Right cardiac atrium (tissue), 5 donors: ENCODE results near the gene PPP1R12C. TPM values are rescaled to one million over a fixed set of nuclear protein-coding genes. Genes with fewer than 3 reads are reported as not detected.

Experiments
- ATAC-seq, 2 donors: fragments of 200-7000 bp; cut with Tn5 transposase; one replicate each; pipeline versions ENCODE4 v1.8.0 to v1.9.1; 2020; ENCODE audit warnings: moderate library complexity in 2 of 2, mild to moderate bottlenecking in 1 of 2
- DNase-seq, 3 donors: peaks; one replicate each; pipeline ENCODE4 v3.0.0-alpha.2; 2020
- H3K27ac ChIP-seq: one replicate; pipeline ENCODE4 v1.5.1; 2013; ENCODE audit warnings: mild to moderate bottlenecking, low read length, control low read depth, moderate library complexity
- H3K27me3 ChIP-seq: one replicate; pipeline ENCODE4 v1.6.1; 2013; ENCODE audit not compliant: control insufficient read depth, insufficient read depth
- H3K4me1 ChIP-seq: one replicate; pipeline ENCODE4 v1.6.1; 2013; ENCODE audit warnings: low read length; ENCODE audit not compliant: control insufficient read depth, insufficient read depth
- H3K4me3 ChIP-seq: one replicate; pipeline ENCODE4 v1.5.1; 2013; ENCODE audit warnings: low read length, control low read depth
- H3K9me3 ChIP-seq: one replicate; pipeline ENCODE4 v1.6.1; 2013; ENCODE audit warnings: low read length; ENCODE audit not compliant: control insufficient read depth
- WGBS: extraction: QIAGEN DNeasy Blood & Tissue Kit; methylation state at CpG from one replicate; pipeline ENCODE4 v1.1.7; 2013; 5-methylcytosine and 5-hydroxymethylcytosine counted together
- intact Hi-C, 4 donors: fragments of 100-400 bp; cut with DNase I; formaldehyde crosslinking; loops; one replicate each; pipeline versions ENCODE4 v1.11.0 to v1.14.0; 2022 to 2023
- polyA plus RNA-seq: library from polyadenylated mRNA; stranded (reverse); fragments of 200-250 nt; gene quantifications from one replicate; pipeline ENCODE4 v1.2.3, GENCODE V29; 2013
- total RNA-seq, 4 donors: library from RNA; stranded (reverse); fragmentation: NEBNext Ultra II Directional; extraction: Animal tissue kit (Norgen Biotek cat#: 25700); gene quantifications; one replicate each; pipeline ENCODE4 v1.2.1, GENCODE V29; 2021
- donor health status: healthy with polysubstance abuse.
- donor health status: DM: no; HTN: yes; CAD: no.
- donor health status: DM: no; HTN: no; CAD: no.
- donor health status: DM: no; HTN: yes; CAD: no; lungs with severe emphysema.
- donor health status: DM: yes; HTN: yes; CAD: no.

Gene PPP1R12C
- total and polyA plus RNA-seq, 5 donors, result 125 to 244 (median 152) TPM

DNA sequence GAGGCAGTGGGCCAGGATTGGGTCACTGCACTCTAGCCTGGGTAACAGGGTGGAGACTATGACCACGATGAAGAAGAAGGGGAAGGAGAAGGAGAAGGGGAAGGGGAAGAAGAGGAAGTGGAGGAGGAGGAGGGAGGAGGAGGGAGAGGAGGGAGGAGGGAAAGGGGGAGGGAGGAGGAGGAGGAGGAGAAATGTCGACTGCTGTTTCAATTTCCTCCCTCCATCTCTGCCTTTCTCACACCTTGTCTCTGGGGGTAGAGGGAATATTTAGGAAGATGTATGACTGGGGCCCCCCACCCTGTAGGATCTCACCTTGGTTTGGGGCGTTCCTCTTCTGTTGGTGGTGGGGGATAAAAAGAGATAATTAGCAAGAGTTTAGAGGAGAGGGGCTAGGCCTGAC is 27.8 kb upstream of the PPP1R12C start:
- intact Hi-C loops, result loop anchor here in 2 of 4 donors (10.0 kb wide), 2 partner anchors 270 to 360 kb away; no protein-coding TSS in a partner anchor
- no peaks in the 10 kb centered on the region for H3K27me3 ChIP-seq

GRCh38 chr19:55141696-55142095 is 24.3 kb upstream of the PPP1R12C start:
- H3K27ac ChIP-seq, result no peak overlapping the region
- DNase-seq (peak in 1 of 3 donors; percentile 40), ATAC-seq (no peak)
- no peak overlapping the region for H3K4me3 ChIP-seq
- WGBS, result 19% methylated on average over 21 of the region's 21 CpGs
- intact Hi-C loops, result loop anchor here (2.0 to 10.0 kb wide), 4 partner anchors 273 to 363 kb away; no protein-coding TSS in a partner anchor
- H3K4me1 ChIP-seq, result no peaks in the 10 kb centered on the region
- H3K27me3 ChIP-seq, result no peaks in the 10 kb centered on the region
- no peaks in the 10 kb centered on the region for H3K9me3 ChIP-seq

More for the DNA sequence above, 27.8 kb upstream of the PPP1R12C start:
- 31% methylated on average over 3 of the region's 3 CpGs for WGBS
- Histone ChIP-seq H3K4me3 (no peak overlapping the region), H3K9me3 (no peaks in the 10 kb centered on the region), H3K27ac (no peak overlapping the region), H3K4me1 (no peaks in the 10 kb centered on the region)
- ATAC-seq, result no peak
- DNase-seq, result no peak

- H3K4me3 ChIP-seq, result no peak overlapping the region
- intact Hi-C loops, result loop anchor here in 2 of 4 donors (5.0 kb wide), 2 partner anchors 279 to 369 kb away; no protein-coding TSS in a partner anchor
- H3K27ac ChIP-seq, result no peak overlapping the region
- no peaks in the 10 kb centered on the region for H3K4me1 ChIP-seq
- no peaks in the 10 kb centered on the region for H3K27me3 ChIP-seq
- no peaks in the 10 kb centered on the region for H3K9me3 ChIP-seq
- DNase-seq, result peak in 1 of 3 donors; percentile 20
- WGBS, result 53% methylated on average over 9 of the region's 9 CpGs
- ATAC-seq, result no peak
Measured at GRCh38 chr19:55137915-55138314, 20.5 kb upstream of the PPP1R12C start.

- Histone ChIP-seq H3K27me3 (no peaks in the 10 kb centered on the region), H3K9me3 (no peaks in the 10 kb centered on the region), H3K4me1 (no peaks in the 10 kb centered on the region), H3K27ac (no peak overlapping the region), H3K4me3 (no peak overlapping the region)
- WGBS, result 67% methylated on average over 17 of the region's 17 CpGs
- DNase-seq (peak in 1 of 3 donors; percentile 20), ATAC-seq (no peak)
- intact Hi-C loops, result loop anchor here in 2 of 4 donors (5.0 kb wide), 2 partner anchors 281 to 371 kb away; no protein-coding TSS in a partner anchor
Measured at GRCh38 chr19:55136399-55137102, 19.1 kb upstream of the PPP1R12C start.

DNA sequence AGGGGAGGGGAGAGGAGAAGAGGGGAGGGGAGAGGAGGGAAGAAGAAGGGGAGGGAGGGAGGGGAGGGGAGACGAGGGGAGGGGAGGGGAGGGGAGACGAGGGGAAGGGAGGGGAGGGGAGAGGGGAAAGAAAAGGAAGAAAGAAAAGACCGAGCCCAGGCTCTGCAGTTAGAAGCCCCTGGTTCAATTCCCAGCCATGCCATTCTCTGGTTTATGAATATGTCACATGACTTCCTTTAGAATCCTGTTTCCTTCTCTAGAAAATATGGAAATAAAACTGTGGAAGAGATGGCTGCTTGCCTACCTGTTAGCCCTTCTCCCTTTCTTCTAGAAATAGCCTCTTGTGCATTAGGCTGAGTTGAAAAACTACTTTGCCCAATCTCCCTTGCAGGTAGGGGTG is 17.3 kb upstream of the PPP1R12C start:
- intact Hi-C loops, result loop anchor here in 2 of 4 donors (5.0 kb wide), 2 partner anchors 283 to 373 kb away; no protein-coding TSS in a partner anchor
- WGBS, result 25% methylated on average over 2 of the region's 3 CpGs

GRCh38 chr19:55133639-55134444 is 16.4 kb upstream of the PPP1R12C start:
- no peaks in the 10 kb centered on the region for H3K27me3 ChIP-seq
- H3K4me3 ChIP-seq, result no peak overlapping the region
- H3K27ac ChIP-seq, result no peak overlapping the region
- H3K9me3 ChIP-seq, result no peaks in the 10 kb centered on the region
- peak in 1 of 3 donors; percentile 20 for DNase-seq
- no peaks in the 10 kb centered on the region for H3K4me1 ChIP-seq
- intact Hi-C loops, result no loop called here
- 69% methylated on average over 25 of the region's 25 CpGs for WGBS
- no peak for ATAC-seq

More for the DNA sequence above, 17.3 kb upstream of the PPP1R12C start:
- no peak overlapping the region for H3K27ac ChIP-seq
- H3K4me3 ChIP-seq, result no peak overlapping the region
- H3K27me3 ChIP-seq, result no peaks in the 10 kb centered on the region
- no peaks in the 10 kb centered on the region for H3K9me3 ChIP-seq
- H3K4me1 ChIP-seq, result no peaks in the 10 kb centered on the region
- DNase-seq (no peak), ATAC-seq (no peak)

DNA sequence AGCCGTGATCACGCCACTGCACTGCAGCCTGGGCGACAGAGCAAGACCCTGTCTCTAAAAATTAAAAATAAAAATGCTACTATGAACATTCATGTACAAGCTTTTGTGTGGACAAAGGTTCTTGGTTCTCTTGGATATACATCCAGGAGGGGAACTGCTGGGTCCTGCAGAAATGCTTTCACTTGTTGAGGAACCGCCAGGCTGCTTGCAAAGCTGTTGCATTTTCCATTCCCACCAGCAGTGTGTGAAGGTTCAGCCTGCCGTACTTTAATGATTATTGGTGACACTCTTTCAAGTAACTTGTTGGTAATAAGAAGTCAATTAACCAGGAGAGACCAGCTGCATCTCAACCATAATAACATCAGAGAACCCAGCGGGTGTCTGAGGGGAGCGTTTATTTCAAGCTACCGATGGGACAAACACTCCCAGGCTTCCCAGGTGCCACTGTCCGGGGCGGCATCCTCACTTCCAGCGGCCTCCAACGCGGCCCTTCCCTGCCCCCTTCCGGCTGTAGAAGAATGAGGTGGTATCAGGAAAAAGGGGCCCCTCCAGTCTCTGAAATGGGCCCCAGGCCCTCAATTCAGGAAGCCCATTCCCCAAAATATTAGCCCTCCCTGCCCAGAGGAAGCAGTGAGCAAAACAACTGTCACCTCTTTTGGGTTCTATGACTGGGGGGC is 15.2 kb upstream of the PPP1R12C start:
- H3K27ac ChIP-seq, result no peak overlapping the region
- no peaks in the 10 kb centered on the region for H3K27me3 ChIP-seq
- H3K4me1 ChIP-seq, result no peaks in the 10 kb centered on the region
- ATAC-seq (peak in 1 of 2 donors; percentile 38), DNase-seq (peak in 1 of 3 donors; percentile 16)
- no peak overlapping the region for H3K4me3 ChIP-seq
- WGBS, result 52% methylated on average over 14 of the region's 14 CpGs
- intact Hi-C loops, result no loop called here
- H3K9me3 ChIP-seq, result no peaks in the 10 kb centered on the region

- H3K27ac ChIP-seq, result no peak overlapping the region
- intact Hi-C loops, result no loop called here
- no peaks in the 10 kb centered on the region for H3K4me1 ChIP-seq
- H3K9me3 ChIP-seq, result no peaks in the 10 kb centered on the region
- no peak overlapping the region for H3K4me3 ChIP-seq
- WGBS, result 78% methylated on average over 16 of the region's 16 CpGs
- ATAC-seq (no peak), DNase-seq (no peak)
- H3K27me3 ChIP-seq, result no peaks in the 10 kb centered on the region
Measured at GRCh38 chr19:55131421-55131820, 14.0 kb upstream of the PPP1R12C start.

DNA sequence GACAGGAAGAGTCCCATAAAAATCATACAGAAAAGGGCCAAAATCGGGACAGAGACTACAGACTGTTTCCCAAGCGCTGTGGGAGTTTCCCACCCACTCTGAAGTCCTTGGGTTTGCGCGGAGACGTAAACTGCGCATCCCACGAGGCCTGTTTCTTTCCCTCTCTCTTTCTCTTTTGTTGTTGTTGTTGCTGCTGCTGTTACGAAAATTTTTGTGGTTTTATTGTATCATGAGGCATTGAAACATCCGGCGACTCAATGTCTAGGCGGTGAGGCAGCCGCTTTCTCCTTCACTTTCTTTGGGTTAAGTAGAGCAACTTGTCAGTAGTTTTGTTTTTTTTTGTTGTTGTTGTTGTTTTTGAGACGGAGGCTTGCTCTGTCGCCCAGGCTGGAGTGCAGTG is 1.6 kb upstream of the PPP1R12C start:
- ATAC-seq, result no peak
- Histone ChIP-seq H3K4me3 (no peak overlapping the region), H3K9me3 (no peaks in the 10 kb centered on the region), H3K27ac (peak overlapping the region; percentile 63), H3K27me3 (no peaks in the 10 kb centered on the region), H3K4me1 (peaks cover 17% of the 10 kb centered on the region)
- intact Hi-C loops, result no loop called here
- WGBS, result 79% methylated on average over 14 of the region's 14 CpGs
- DNase-seq, result no peak

GRCh38 chr19:55118401-55118991 is 1.1 kb upstream of the PPP1R12C start:
- 15% methylated on average over 22 of the region's 22 CpGs for WGBS
- ATAC-seq (peak; percentile 9 to 15), DNase-seq (peak; percentile 73 to 88 (median 83))
- intact Hi-C loops, result no loop called here
- H3K9me3 ChIP-seq, result no peaks in the 10 kb centered on the region
- H3K4me3 ChIP-seq, result peak overlapping the region; percentile 52
- peak overlapping the region; percentile 63 for H3K27ac ChIP-seq
- H3K27me3 ChIP-seq, result no peaks in the 10 kb centered on the region
- H3K4me1 ChIP-seq, result peaks cover 20% of the 10 kb centered on the region
